SK-N-SH (cell line): ENCODE measurements around the gene AEBP1.

Experiments
- CTCF ChIP-seq: fragments of 200-600 bp; sonication (generic); IDR thresholded peaks from 2 replicates; pipeline ENCODE4 v1.6.1; 2017; ENCODE audit warnings: antibody characterized with exemption, mild to moderate bottlenecking, moderate library complexity
- EP300 ChIP-seq, 2 experiments: IDR thresholded peaks; 2 replicates each; pipeline versions ENCODE4 v1.4.0 to v1.6.1; 2012; ENCODE audit warnings: borderline replicate concordance in 1 of 2, low read depth in 1 of 2, low read length in 1 of 2
- JUND ChIP-seq: IDR thresholded peaks from 2 replicates; pipeline ENCODE4 v1.4.0; 2012
- MAX ChIP-seq: IDR thresholded peaks from 2 replicates; pipeline ENCODE4 v1.4.0; 2012; ENCODE audit warnings: low read depth
- NFIC ChIP-seq: IDR thresholded peaks from 2 replicates; pipeline ENCODE4 v1.4.0; 2012; ENCODE audit warnings: borderline replicate concordance
- POLR2AphosphoS5 ChIP-seq: IDR thresholded peaks from 2 replicates; pipeline ENCODE4 v1.6.1; 2012; ENCODE audit warnings: low read depth, low read length
- TF ChIP-seq, protein P1 (sequence below): fragments of 150-350 bp; IDR thresholded peaks from 2 replicates; pipeline ENCODE4 v1.6.1; 2017; ENCODE audit warnings: antibody characterized with exemption, low read length, low read depth, borderline replicate concordance

GRCh38 chr7:44141221-44141850, 37.2 kb downstream of the AEBP1 start, which contains the start of gene MYL7:
- TF ChIP-seq CTCF: no peak
- TF ChIP-seq JUND: no peak
- no peak for TF ChIP-seq NFIC
- TF ChIP-seq POLR2AphosphoS5: no peak
- TF ChIP-seq MAX: no peak
- TF ChIP-seq, protein P1, sequence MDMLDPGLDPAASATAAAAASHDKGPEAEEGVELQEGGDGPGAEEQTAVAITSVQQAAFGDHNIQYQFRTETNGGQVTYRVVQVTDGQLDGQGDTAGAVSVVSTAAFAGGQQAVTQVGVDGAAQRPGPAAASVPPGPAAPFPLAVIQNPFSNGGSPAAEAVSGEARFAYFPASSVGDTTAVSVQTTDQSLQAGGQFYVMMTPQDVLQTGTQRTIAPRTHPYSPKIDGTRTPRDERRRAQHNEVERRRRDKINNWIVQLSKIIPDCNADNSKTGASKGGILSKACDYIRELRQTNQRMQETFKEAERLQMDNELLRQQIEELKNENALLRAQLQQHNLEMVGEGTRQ: no peak
- TF ChIP-seq EP300 (IDR thresholded peaks at IDR 0.05; ENCODE audit: borderline replicate concordance in 1 of 2, low read depth in 1 of 2, low read length in 1 of 2): no peak
